CD4-positive, alpha-beta T cell (primary cell): ENCODE results near the gene SULT4A1. TPM values are rescaled to one million over a fixed set of nuclear protein-coding genes. Genes with fewer than 3 reads are reported as not detected.

Experiments
- ATAC-seq: fragments of 200-7000 bp; cut with Tn5 transposase; one replicate; pipeline ENCODE4 v1.10.0; 2022; ENCODE audit warnings: mild to moderate bottlenecking; ENCODE audit not compliant: poor library complexity
- CTCF ChIA-PET: fragments of 350-600 bp; sonication (Branson Sonifier 250); formaldehyde crosslinking; loops from one replicate; lab custom pipeline; 2021; ENCODE audit warnings: antibody characterized with exemption, inconsistent platforms; lab: Charles Lee
- POLR2A ChIA-PET: fragments of 350-600 bp; sonication (Branson Sonifier 250); formaldehyde crosslinking; loops from one replicate; lab custom pipeline; 2021; ENCODE audit warnings: antibody characterized with exemption, inconsistent platforms; lab: Charles Lee
- DNase-seq, 14 experiments: peaks; one replicate each; pipeline ENCODE4 v3.0.0-alpha.2; 2013 to 2020; ENCODE audit warnings: mixed read lengths in 2 of 14
- H3K27ac ChIP-seq, 2 donors: one replicate each; pipeline versions ENCODE4 v1.5.1 to v1.7.0; 2013; ENCODE audit warnings: low read length in 2 of 2, low read depth in 1 of 2, mild to moderate bottlenecking in 1 of 2
- H3K27me3 ChIP-seq, 2 experiments: 1 replicate in 1 of 2; 2 replicates in 1 of 2; pipeline versions ENCODE4 v1.6.1 to v1.7.0; 2013; ENCODE audit warnings: low read length in 2 of 2, control low read depth in 1 of 2, mild to moderate bottlenecking in 1 of 2, moderate library complexity in 1 of 2; ENCODE audit not compliant: insufficient read depth in 2 of 2, control insufficient read depth in 1 of 2
- H3K36me3 ChIP-seq: one replicate; pipeline ENCODE4 v1.6.1; 2013; ENCODE audit warnings: low read length, control low read depth; ENCODE audit not compliant: insufficient read depth
- H3K4me1 ChIP-seq: one replicate; pipeline ENCODE4 v1.6.1; 2013; ENCODE audit warnings: low read length, control low read depth; ENCODE audit not compliant: insufficient read depth
- H3K4me3 ChIP-seq: one replicate; pipeline ENCODE4 v1.5.1; 2013; ENCODE audit warnings: mild to moderate bottlenecking, low read length, moderate library complexity
- H3K9me3 ChIP-seq, 2 experiments: 1 replicate in 1 of 2; 2 replicates in 1 of 2; pipeline versions ENCODE4 v1.6.1 to v1.7.0; 2013; ENCODE audit warnings: low read length in 2 of 2, mild to moderate bottlenecking in 2 of 2, control low read depth in 1 of 2, moderate library complexity in 1 of 2; ENCODE audit not compliant: control insufficient read depth in 1 of 2, insufficient read depth in 1 of 2
- H3K27ac Mint-ChIP-seq: one replicate; pipeline ENCODE4 v1.8.0; 2020; ENCODE audit warnings: mixed read lengths
- H3K27me3 Mint-ChIP-seq: one replicate; pipeline ENCODE4 v1.8.0; 2021; ENCODE audit warnings: mixed read lengths
- H3K36me3 Mint-ChIP-seq: one replicate; pipeline ENCODE4 v1.8.0; 2021; ENCODE audit warnings: low read depth, mixed read lengths
- H3K4me1 Mint-ChIP-seq: one replicate; pipeline ENCODE4 v1.8.0; 2021; ENCODE audit warnings: low read depth, mixed read lengths
- H3K4me3 Mint-ChIP-seq: one replicate; pipeline ENCODE4 v1.8.0; 2020; ENCODE audit warnings: mild to moderate bottlenecking, mixed read lengths
- H3K9me3 Mint-ChIP-seq: one replicate; pipeline ENCODE4 v1.8.0; 2020; ENCODE audit warnings: mixed read lengths
- CTCF ChIP-seq: fragments of 200-600 bp; IDR thresholded peaks from one replicate; pipeline ENCODE4 v1.8.0; 2022; ENCODE audit warnings: antibody characterized with exemption, mild to moderate bottlenecking
- intact Hi-C, 2 experiments: fragments of 100-400 bp; cut with DNase I in 1 of 2; cut with micrococcal nuclease in 1 of 2; formaldehyde crosslinking; loops; one replicate each; pipeline versions ENCODE4 v1.15.1 to v1.9.0; 2023 to 2025; cut with DNase I, micrococcal nuclease
- total RNA-seq, 174 experiments: library from RNA in 2 of 174; stranded (reverse) in 2 of 174; gene quantifications; one replicate each; pipeline ENCODE4 v1.2.3 and lab custom pipeline; 2021 to 2026

SULT4A1 gene
- total RNA-seq, 2 experiments from 2014 or later: not detected

GRCh38 chr22:43826142-43827002 lies 35.9 kb downstream of the SULT4A1 start:
- H3K4me1 Mint-ChIP-seq: no peaks in the 10 kb centered on the region
- no peak for ATAC-seq
- H3K36me3 Mint-ChIP-seq: no peaks in the 10 kb centered on the region
- Histone ChIP-seq H3K27ac (no peak overlapping the region), H3K4me1 (no peaks in the 10 kb centered on the region), H3K27me3 (peaks cover 7 to 8% of the 10 kb centered on the region in 2 experiments), H3K9me3 (no peaks in the 10 kb centered on the region), H3K36me3 (no peaks in the 10 kb centered on the region), H3K4me3 (no peak overlapping the region)
- no peak for TF ChIP-seq CTCF
- ChIA-PET POLR2A (no interaction called here), CTCF (no interaction called here)
- H3K27me3 Mint-ChIP-seq: peaks cover 34% of the 10 kb centered on the region
- H3K9me3 Mint-ChIP-seq: no peaks in the 10 kb centered on the region
- intact Hi-C loops: no loop called here
- H3K4me3 Mint-ChIP-seq: no peak overlapping the region
- H3K27ac Mint-ChIP-seq: no peak overlapping the region
- DNase-seq: no peak

- no peak for TF ChIP-seq CTCF
- Mint-ChIP-seq H3K27ac (no peak overlapping the region), H3K9me3 (no peaks in the 10 kb centered on the region)
Observed at GRCh38 chr22:43825651-43826050, 36.7 kb downstream of the SULT4A1 start.

GRCh38 chr22:43824724-43825420 lies 37.4 kb downstream of the SULT4A1 start:
- intact Hi-C loops: no loop called here
- no peak overlapping the region for H3K4me3 Mint-ChIP-seq
- ATAC-seq (no peak), DNase-seq (no peak)
- no peaks in the 10 kb centered on the region for H3K9me3 ChIP-seq
- H3K36me3 ChIP-seq: no peaks in the 10 kb centered on the region
- POLR2A ChIA-PET: no interaction called here
- H3K27me3 ChIP-seq: peaks cover 7 to 8% of the 10 kb centered on the region in 2 experiments
- CTCF ChIA-PET: no interaction called here
- H3K27ac ChIP-seq: no peak overlapping the region
- no peaks in the 10 kb centered on the region for H3K9me3 Mint-ChIP-seq
- TF ChIP-seq CTCF: no peak
- no peaks in the 10 kb centered on the region for H3K4me1 ChIP-seq
- H3K27ac Mint-ChIP-seq: no peak overlapping the region
- H3K27me3 Mint-ChIP-seq: peaks cover 41% of the 10 kb centered on the region
- no peak overlapping the region for H3K4me3 ChIP-seq
- H3K36me3 Mint-ChIP-seq: no peaks in the 10 kb centered on the region
- no peaks in the 10 kb centered on the region for H3K4me1 Mint-ChIP-seq

More at GRCh38 chr22:43825651-43826050, 36.7 kb downstream of the SULT4A1 start:
- Histone ChIP-seq H3K36me3 (no peaks in the 10 kb centered on the region), H3K4me1 (no peaks in the 10 kb centered on the region), H3K27me3 (peaks cover 7 to 8% of the 10 kb centered on the region in 2 experiments), H3K4me3 (no peak overlapping the region), H3K9me3 (no peaks in the 10 kb centered on the region), H3K27ac (no peak overlapping the region)
- CTCF ChIA-PET: no interaction called here
- intact Hi-C loops: no loop called here
- ATAC-seq (no peak), DNase-seq (no peak)
- Mint-ChIP-seq H3K27me3 (peaks cover 41% of the 10 kb centered on the region), H3K4me3 (no peak overlapping the region), H3K36me3 (no peaks in the 10 kb centered on the region), H3K4me1 (no peaks in the 10 kb centered on the region)
- POLR2A ChIA-PET: no interaction called here
